IPS DF 4.7 (cell line): ENCODE data around the gene UBR2.
"Not testable (repeated sequence)": the region's sequence is repeated elsewhere in the genome, so short reads cannot be mapped to it uniquely, and the experiment has no call there.

Experiments
- DNase-seq: peaks from one replicate; pipeline ENCODE4 v3.0.0-alpha.2; 2013; ENCODE audit warnings: low spot score; ENCODE audit errors: extremely low read depth

The UBR2 gene

DNA sequence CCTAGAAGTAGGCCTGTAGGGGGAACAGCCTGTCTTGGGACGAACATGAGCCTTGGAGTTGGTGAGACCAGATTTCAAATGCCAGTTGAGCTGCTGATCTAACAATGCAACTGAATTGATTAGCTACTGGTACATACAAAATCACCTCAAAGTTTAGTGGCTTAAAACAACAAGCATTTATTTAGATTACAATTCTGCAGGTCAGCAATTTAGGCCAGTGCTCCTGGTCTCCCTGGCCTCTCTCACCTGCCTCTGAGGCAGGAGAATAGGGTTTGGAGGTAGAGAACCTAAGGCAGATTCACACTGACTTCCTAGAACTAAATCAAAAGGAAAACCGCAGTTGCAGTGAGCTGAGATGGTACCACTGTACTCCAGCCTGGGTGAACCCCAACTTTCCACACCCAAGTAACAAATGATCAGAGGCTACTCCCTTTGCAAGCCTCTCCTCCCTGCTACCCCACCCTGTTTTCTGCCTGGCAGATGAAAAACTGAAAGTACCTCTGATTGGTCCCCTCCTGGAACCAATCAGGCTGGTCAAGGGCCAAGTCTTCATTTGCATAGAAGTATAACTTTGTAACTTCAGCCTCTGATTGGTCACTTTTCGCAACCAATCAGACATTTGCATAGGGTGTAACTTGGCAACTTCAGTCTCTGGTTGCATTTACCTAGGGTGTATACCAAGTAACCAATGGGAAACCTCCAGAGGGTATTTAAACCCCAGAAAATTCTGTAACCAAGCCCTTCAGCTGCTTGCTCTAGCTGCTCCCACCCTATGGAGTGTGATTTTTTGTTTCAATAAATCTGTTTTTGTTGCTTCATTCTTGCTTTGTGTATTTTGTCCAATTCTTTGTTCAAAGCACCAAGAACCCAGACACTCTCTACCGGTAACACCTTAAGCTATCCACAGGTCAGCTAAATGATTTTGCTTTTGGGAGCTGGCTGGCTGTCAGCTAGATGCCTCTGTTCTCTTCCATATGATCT, 8.1 kb upstream of the UBR2 start:
- no peak for DNase-seq

DNA sequence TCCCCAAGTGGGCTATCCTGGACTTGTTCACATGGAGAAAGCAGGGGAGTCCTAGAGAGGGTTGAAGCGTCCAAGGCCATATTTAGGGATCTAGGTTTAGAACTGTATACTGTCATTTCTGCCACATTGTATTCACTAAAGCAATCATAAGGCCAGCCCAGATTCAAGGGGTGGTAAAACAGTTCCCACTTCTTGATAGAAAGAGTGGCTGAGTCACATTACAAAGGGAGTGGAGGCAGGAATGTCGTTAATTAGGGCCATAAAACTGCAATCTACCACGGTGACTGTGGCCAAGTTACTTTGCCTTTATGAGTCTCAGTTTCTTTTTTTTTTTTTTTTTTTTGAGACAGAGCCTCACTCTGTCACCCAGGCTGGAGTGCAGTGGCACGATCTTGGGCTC, 7.4 kb upstream of the UBR2 start:
- DNase-seq: no peak

DNA sequence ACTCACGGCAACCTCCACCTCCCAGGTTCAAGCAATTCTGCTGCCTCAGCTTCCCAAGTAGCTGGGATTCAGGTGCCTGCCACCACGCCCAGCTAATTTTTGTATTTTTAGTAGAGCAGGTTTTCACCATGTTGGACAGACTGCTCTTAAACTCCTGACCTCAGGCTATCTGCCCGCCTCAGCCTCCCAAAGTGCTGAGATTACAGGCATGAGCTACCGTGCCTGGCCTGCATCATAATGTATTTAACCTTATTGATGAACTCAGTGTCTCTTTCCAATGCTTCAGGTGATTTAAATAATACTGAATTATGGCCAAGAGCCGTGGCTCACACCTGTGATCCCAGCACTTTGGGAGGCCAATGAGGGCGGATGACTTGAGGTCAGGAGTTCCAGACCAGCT, 4.6 kb upstream of the UBR2 start:
- DNase-seq: not testable (repeated sequence)

DNA sequence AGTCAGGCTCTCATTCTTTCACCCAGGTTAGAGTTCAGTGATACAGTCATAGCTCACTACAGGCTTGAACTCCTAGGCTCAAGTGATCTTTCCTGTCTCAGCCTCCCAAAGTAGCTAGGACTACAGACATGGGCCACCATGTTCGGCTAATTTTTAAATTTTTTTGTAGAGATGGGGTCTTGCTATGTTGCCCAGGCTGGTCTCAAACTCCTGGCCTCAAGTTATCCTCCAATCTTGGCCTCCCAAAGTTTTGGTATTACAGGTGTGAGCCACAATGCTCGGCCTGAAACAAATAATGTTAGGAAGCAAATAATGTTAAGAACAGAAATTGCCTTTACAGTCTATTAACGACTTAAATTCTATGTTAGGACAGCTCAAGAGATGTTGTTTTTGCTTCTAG, 1.8 kb upstream of the UBR2 start:
- DNase-seq: no peak

DNA sequence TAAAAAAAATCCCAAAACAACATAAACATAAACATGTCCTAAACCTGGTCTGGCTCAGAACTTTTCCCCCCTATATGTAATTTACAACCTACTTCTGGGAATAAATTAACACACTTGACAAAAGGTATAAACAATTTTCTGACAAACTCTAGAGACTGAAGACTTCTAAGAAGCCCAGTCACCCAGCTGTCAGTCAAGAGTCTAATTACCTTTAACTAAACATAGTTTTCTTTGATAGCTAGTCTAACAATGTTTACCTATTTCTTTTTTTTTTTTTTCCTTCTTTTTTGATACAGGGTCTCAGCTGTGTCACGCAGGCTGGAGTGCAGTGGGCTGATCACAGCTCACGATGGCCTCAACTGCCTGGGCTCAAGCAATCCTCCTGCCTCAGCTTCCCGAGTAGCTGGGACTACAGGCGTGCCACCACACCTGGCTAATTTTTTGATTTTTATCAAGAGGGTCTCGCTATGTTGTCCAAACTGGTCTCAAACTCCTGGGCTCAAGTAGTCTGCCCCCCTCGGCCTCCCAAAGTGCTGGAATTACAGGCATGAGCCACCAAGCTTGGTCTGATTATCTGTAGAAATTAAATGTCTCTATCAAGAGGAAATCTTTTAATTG, 932 bp upstream of the UBR2 start:
- no peak for DNase-seq

DNA sequence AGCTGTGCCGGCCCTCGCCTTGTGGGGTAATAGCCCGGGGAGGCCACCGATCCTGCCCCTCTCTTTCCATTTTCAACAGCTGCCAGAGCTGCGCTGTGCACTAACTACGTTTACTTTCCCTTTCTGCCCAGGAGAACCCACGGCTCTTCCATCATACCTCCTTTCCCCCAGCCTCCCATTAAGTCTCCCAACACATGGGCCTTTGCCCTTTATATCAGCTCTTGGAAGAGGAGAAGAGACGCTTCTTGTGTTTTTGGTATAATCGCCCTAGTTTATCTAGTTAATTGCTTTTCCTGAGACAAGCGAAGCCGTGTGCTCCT, 637 bp downstream of the UBR2 start:
- DNase-seq: no peak

DNA sequence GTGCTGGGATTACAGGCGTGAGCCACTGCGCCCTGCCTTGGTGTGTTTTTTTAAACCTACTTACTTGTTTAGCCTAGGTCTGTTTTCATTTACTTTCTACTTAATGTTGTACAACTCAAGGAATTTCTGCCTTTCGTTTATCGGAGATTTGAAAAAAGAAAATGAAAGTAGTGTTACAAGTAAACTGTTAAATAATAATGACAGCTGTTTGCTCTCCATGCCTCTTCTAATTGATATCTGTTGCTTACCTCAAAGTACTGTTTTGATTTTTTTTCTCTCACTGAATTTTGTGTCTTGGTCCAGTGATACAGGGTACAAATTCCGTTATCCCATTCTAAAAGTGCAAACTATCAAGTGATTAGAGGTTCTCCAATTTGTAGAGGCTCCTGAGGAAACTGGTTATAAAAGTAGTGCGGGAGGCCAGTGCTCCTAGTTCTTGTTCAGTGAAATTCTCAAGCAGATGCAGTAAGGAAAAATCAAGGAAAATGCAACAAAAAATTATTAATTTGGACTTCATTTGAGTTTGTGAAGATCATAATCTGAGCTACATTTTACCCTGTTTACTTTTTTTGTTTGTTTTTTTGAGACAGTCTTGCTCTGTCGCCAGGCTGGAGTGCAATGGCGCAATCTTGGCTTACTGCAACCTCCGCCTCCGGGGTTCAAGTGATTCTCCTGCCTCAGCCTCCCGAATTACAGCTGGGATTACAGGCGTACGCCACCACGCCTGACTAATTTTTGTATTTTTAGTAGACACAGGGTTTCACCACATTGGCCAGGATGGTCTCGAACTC, 2.2 kb downstream of the UBR2 start:
- DNase-seq: no peak

DNA sequence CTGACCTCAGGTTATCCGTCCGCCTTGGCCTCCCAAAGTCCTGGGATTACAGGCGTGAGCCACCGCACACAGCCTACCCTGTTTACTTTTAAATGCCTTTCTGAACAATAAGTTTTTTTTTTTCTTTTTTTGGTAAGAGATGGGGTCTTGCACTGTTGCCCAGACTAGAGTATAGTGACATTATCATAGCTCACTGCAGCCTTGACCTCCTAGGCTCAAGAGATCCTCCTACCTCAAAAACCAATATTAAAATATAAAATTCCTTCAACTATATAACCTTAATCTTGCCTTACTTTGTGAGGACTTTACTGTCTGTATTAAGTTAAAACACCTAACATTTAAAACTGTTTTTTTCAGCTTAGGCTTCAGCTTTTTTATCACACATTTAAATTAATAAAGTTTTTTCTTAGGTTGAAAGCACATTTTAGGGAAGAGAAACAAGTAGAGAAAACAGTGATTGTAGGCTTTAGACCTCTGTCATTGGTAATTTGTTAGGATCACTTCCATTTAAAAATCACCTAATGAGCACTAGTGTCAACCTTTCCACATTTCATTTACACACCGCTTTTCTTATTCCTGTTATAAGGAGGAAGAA, 2.9 kb downstream of the UBR2 start:
- no peak for DNase-seq

DNA sequence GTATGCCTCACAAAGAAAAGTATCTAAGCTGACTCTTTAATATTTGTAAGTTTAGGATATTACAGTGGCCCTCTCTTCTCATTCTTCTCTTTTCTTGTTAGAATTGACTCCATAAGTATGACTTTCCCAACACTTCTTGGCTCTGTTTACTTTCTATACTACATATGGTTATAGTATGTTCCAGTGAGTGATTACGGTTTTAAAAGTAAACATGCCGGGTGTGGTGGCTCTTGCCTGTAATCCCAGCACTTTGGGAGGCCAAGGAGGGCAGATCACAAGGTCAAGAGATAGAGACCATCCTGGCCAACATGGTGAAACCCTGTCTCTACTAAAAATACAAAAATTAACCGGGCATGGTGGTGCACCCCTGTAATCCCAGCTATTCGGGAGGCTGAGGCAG, 3.4 kb downstream of the UBR2 start:
- not testable (repeated sequence) for DNase-seq

DNA sequence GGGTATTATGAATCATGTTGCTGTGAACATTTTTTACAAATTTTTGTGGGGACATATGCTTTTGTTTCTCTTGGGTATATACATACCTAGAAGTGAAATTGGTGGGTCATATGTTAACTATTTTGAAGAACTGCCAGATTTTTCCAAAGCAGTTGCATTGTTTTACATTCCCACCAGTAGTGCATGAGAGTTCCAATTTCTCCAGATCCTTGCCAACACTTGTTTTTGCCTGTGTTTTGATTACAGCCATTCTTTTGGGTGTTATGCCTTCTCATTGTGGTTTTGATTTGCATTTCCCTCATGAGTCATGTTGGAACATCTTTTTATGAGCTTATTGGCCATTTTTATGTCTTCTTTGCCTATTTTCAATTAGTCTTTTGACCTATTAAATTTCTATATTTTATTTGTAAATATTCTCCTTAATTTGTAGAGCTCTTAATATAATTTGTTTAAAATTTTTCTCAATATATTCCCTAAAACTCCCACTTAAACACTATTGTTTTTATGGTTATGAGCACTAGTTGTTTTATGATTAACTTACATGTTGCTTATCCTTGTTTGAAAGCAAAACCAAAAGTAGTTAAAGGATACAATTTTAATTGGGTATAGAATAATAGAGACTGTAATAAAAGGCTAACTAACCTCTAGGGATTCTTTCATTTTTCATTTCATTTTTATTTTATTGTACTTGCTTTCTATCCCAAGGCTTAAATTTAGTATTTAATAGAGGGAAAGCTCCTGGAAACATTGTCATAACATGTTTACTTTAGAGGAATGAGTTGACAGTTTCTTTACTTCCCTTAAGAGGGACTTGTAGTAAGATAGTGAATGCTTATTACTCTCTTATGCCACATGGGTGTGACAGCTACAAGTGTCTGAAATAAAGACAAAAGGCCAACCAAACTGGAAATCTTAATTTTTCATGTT, 5.5 kb downstream of the UBR2 start:
- DNase-seq: no peak

DNA sequence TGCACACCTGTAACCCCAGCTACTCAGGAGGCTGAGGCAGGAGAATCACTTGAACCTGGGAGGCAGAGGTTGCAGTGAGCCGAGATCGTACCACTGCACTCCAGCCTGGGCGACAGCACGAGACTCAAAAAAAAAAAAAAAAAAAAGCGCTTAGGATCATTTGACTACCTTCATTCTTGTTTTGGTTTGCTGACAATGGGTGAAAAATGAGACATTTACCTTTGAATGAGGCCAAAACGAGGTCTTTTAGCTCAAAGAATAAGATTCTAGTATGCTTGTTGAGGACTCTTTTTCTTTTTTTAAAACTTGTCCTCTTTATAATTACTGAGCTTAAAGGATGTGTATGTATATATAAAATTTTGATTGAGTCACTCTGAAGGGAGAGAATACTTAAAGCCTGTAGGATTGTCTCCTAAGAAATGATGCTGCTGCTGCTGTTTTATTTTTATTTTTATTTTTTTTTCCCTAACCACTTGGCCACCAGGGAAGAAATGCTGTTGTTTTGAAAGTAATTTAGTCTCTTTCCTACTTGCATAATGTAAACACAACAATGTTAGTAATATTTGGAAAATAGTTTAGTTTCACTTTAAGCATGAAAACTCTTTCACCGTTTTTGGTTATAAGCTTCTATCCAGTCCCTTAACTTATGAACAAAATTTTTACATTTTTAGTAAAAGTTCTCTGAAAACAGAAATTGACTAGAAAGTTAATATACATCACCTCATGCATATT, 7.9 kb downstream of the UBR2 start:
- no peak for DNase-seq

DNA sequence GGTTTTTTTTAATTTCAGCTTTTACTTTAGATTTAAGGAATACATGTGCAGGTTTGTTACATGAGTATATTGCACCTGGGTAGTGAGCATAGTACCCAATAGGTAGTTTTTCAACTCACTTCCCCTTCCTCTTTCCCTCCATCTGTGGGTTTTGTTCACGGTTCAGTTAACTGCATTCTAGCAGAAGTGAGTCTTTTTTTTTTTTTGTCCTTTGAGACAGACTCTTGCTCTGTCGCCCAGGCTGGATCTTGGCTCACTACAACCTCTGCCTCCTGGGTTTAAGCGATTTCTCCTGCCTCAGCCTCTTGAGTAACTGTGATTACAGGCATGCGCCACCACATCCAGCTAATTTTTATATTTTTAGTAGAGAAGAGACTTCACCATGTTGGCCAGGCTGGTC, 8.7 kb downstream of the UBR2 start:
- DNase-seq: no peak

DNA sequence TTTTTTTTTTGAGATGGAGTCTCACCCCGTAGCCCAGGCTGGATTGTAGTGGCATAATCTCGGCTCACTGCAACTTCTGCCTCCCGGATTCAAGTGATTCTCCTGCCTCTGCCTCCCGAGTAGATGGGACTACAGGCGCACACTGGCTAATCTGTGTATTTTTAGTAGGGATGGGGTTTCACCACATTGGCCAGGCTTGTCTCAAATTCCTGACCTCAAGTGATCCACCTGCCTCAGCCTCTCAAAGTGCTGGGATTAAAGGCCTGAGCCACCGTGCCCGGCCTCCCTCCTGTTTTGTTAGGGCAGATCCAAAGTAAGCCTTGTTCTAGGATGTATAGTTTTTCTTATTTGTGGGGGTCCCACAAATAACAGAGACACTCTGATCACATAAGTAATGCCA, 12.7 kb downstream of the UBR2 start:
- DNase-seq: not testable (repeated sequence)

DNA sequence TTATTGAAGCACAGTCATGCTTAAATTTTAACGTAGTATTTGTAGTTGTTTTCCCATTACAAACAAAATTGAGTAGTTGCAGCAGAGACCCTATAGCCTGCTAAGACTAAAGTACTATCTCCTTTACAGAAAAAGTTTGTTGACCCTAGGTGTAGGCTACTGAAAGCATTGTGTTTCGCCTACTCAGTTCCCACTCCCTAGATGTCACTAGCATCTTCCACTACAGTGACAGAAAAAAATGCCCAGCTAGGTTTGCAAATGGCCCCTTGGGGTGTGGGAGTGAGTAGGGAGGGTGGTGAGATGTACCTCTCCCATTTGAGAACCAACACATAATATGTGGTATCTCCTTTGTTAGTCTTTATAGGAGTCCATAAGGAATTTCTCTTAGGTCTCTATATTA, 34.5 kb downstream of the UBR2 start:
- DNase-seq: no peak

DNA sequence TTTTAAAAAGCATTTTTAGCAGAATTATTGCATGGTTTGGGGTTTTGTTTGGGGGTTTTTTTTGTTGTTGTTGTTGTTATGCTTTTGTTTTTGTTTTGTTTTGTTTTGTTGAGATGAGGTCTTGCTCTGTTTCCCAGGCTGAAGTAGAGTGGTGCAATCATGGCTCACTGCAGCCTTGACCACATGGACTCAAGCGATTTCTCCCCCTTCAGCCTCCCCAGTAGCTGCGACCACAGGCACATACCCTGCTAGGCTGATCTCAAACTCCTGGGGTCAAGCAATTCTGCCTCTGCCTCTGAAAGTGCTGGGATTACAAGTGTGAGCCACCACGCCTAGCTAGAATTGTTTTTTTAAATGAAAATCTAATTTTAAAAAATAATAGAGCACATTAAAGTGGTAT, 35.7 kb downstream of the UBR2 start:
- no peak for DNase-seq

DNA sequence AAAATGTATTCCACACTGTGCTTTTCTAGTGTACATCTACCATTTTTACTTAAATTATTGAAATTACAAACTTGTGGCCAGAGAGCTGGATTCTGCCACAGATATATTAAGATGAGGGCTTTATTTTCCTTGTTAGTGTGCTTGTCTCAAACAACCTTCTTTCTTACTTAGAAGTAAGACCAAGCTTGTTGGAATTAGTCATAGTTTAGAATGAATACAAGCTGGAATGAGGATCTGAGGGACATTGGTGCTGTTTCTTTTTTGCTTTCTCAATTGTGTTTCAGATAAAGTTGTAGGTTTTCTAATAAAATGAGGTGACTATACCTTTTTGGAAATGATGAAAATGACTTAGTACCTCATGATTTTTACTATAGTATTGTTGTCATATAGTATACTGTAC, 40.3 kb downstream of the UBR2 start:
- DNase-seq: no peak

DNA sequence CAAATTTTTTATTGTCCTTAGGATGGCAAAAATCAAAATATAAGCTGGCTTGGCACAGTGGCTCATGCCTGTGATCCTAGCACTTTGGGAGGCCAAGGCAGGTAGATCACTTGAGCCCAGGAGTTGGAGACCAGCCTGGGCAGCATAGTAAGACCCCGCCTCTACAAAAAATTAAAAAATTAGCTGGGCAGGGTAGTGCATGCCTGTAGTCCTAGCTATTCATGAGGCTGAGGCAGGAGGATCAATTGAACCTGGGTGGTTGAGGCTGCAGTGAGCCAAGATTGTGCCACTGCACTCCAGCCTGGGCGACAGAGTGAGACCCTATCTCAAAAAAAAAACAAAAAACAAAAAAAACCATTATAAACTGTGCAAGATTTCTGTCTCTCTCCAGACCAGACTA, 40.9 kb downstream of the UBR2 start:
- not testable (repeated sequence) for DNase-seq

DNA sequence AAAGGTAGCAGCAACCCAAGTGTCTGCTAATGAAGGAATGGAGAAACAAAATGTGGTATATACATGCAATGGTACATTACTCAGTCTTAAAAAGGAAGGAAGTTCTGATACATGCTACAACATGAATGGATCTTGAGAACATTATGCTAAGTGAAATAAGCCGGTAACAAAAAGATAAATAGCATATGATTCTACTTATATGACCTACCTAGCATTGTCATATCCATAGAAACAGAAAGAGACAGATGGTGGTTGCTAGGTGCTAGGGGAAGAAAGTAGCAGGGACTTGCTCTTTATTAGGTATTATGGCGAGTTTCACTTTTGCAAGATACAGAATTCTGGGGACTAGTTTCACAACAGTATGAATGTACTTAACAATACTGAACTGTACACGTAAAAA, 46.6 kb downstream of the UBR2 start:
- DNase-seq: no peak

DNA sequence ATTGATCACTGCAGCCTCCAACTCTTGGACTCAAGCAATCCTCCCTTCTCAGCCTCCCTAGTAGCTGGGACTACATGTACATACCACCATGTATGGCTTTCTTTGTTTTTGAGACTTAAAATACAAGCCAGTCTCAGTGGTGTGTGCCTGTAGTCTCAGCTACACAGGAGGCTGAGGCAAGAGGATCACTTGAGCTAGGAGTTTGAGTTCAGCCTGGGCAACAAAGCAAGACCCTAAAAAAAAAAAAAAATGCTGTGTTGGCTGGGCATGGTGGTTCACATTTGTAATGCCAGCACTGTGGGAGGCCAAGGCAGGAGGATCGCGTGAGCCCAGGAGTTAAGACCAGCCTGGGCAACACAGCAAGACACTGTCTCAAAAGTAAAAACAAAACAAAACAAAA, 51.7 kb downstream of the UBR2 start:
- DNase-seq: no peak

DNA sequence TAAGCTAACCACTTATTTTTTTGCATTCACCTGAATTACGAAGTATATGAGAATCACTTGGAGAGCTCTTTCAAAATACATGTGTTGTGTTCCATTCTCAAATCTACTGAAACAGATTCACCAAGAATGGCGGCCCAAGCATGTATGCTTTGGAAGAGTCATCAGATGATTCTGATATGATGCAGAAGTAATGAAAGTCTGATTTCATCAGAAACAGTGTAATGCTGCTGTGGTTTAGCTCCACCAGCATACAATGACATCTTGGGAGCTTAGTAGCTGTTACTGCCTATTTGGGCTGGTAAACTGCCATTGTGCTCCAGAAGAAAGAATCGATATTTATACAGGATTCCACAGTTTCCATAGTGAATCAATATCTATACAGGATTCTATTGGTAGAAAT, 52.9 kb downstream of the UBR2 start:
- no peak for DNase-seq
